Prostate gland (tissue), 2 donors: ENCODE measurements around the gene FHIT. TPM values are rescaled to one million over a fixed set of nuclear protein-coding genes. Genes with fewer than 3 reads are reported as not detected.

Source experiments
- DNase-seq: peaks from one replicate; pipeline ENCODE4 v3.0.0-alpha.2; 2019; ENCODE audit warnings: low spot score
- H3K27ac ChIP-seq, 2 donors: fragments of 200-600 bp; sonication (generic); 2 replicates each; pipeline ENCODE4 v1.5.1; 2017 to 2019
- H3K27me3 ChIP-seq: fragments of 200-600 bp; sonication (generic); replicated peaks from 2 replicates; pipeline ENCODE4 v1.5.1; 2019; ENCODE audit not compliant: insufficient read depth
- H3K36me3 ChIP-seq, 2 donors: fragments of 200-600 bp; sonication (generic); 1 replicate in 1 of 2; 2 replicates in 1 of 2; pipeline versions ENCODE4 v1.5.1 to v1.8.1; 2017 to 2019
- H3K4me1 ChIP-seq: fragments of 200-600 bp; sonication (generic); replicated peaks from 2 replicates; pipeline ENCODE4 v1.5.1; 2019
- H3K4me3 ChIP-seq, 2 donors: fragments of 200-600 bp; sonication (generic); 2 replicates each; pipeline ENCODE4 v1.5.1; 2017 to 2019
- H3K9me3 ChIP-seq: fragments of 200-600 bp; sonication (generic); 2 replicates; pipeline ENCODE4 v1.5.1; 2017
- POLR2A ChIP-seq: fragments of 450-650 bp; IDR thresholded peaks from one replicate; pipeline ENCODE4 v1.6.1; 2016; ENCODE audit warnings: antibody characterized with exemption, mild to moderate bottlenecking
- POLR2AphosphoS5 ChIP-seq: sonication (generic); formaldehyde crosslinking; IDR thresholded peaks from one replicate; pipeline ENCODE4 v1.6.1; 2017; ENCODE audit warnings: antibody characterized with exemption
- WGBS: methylation state at CpG from one replicate; pipeline ENCODE4 v1.1.5; 2018; 5-methylcytosine and 5-hydroxymethylcytosine counted together
- intact Hi-C: fragments of 100-400 bp; cut with DNase I; formaldehyde crosslinking; loops from one replicate; pipeline ENCODE4 v1.14.2; 2022
- total RNA-seq, 2 donors: library from RNA; depleted of rRNA; stranded (reverse); fragments of >200 nt; gene quantifications; one replicate each; pipeline ENCODE4 v1.1.0, GENCODE V29; 2016
- TF ChIP-seq, protein P1 (sequence below), 4 experiments: fragments of 200-600 bp in 2 of 4; fragments of 450-650 bp in 2 of 4; sonication (generic) in 2 of 4; IDR thresholded peaks; 1 replicate in 3 of 4; 2 replicates in 1 of 4; pipeline ENCODE4 v1.5.1; 2016 to 2019; ENCODE audit warnings: antibody characterized with exemption in 4 of 4, mild to moderate bottlenecking in 2 of 4, moderate library complexity in 2 of 4

Gene FHIT
- total RNA-seq, 2 donors from 2014 or later = 6.4 to 10.4 TPM

DNA sequence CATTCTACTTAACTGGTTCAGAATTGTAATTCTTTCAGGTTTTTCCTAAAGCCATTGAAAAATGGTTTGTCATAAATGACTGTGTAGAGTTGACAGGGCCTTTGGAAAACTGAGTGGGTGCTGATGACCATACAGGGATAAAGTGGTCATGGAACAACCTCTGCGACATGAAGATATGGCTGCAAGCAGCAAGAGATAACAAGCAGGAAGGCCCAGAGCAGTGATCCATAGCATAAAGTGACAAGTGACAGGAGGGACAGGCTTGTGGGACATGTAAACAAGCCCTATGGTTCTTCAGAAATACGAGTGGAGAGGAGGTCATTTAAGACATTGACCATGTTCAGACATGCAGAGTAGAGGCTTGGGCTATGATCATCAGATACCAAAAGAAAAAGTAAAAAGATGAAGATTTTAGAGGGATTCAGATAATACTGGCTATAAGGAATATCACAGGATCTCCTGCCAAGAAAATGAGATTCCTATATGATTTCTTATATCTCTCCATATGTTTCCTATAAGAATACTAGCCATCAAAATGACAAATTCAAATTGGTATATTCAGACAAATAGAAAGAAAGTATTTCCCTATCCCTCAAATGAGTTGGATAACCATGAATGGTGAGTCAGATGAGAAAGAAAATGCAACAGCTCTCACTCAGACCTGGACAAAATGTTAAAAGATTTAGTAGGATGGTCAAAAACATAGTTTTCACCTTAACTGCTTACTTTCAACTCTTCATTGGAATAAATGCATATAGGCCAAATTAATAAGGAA, 1373.8 kb downstream of the FHIT start:
- H3K4me3 ChIP-seq = no peak overlapping the region

DNA sequence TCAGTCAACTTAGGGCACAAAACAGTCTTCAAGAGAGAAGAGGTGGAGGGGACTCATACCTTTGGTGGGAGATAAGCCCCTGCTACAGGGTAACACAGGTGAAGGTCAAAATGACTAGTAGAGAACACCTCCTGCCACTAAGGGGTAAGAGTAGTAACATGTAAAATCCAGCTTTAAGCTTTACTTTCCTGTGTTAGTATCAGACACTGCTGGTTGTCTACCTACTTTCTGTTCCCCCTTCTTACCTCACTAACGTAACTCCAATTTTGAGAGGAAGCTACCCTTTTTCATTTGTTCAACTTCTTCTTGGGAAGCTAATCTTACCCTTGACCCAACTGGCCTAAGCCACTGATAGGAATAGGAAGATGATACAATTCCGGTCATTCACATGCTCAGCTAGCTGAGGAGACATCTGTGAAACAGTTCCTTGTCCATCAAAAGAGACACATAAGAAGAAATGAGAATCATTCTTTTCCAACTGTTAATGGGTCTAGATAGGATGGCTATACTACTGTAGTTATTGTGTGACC, 1374.7 kb downstream of the FHIT start:
- H3K36me3 ChIP-seq = no peaks in the 10 kb centered on the region
- intact Hi-C loops = no loop called here

More for the DNA sequence above, 1373.8 kb downstream of the FHIT start:
- H3K36me3 ChIP-seq = no peaks in the 10 kb centered on the region
- DNase-seq = no peak
- intact Hi-C loops = no loop called here
- no peaks in the 10 kb centered on the region for H3K9me3 ChIP-seq
- H3K27me3 ChIP-seq = no peaks in the 10 kb centered on the region
- no peak overlapping the region for H3K27ac ChIP-seq
- WGBS = 83% methylated on average over 2 of the region's 2 CpGs
- TF ChIP-seq, protein P1, sequence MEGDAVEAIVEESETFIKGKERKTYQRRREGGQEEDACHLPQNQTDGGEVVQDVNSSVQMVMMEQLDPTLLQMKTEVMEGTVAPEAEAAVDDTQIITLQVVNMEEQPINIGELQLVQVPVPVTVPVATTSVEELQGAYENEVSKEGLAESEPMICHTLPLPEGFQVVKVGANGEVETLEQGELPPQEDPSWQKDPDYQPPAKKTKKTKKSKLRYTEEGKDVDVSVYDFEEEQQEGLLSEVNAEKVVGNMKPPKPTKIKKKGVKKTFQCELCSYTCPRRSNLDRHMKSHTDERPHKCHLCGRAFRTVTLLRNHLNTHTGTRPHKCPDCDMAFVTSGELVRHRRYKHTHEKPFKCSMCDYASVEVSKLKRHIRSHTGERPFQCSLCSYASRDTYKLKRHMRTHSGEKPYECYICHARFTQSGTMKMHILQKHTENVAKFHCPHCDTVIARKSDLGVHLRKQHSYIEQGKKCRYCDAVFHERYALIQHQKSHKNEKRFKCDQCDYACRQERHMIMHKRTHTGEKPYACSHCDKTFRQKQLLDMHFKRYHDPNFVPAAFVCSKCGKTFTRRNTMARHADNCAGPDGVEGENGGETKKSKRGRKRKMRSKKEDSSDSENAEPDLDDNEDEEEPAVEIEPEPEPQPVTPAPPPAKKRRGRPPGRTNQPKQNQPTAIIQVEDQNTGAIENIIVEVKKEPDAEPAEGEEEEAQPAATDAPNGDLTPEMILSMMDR (IDR thresholded peaks at IDR 0.05) = no peak
- no peak for TF ChIP-seq POLR2AphosphoS5
- no peak for TF ChIP-seq POLR2A
- no peaks in the 10 kb centered on the region for H3K4me1 ChIP-seq

DNA sequence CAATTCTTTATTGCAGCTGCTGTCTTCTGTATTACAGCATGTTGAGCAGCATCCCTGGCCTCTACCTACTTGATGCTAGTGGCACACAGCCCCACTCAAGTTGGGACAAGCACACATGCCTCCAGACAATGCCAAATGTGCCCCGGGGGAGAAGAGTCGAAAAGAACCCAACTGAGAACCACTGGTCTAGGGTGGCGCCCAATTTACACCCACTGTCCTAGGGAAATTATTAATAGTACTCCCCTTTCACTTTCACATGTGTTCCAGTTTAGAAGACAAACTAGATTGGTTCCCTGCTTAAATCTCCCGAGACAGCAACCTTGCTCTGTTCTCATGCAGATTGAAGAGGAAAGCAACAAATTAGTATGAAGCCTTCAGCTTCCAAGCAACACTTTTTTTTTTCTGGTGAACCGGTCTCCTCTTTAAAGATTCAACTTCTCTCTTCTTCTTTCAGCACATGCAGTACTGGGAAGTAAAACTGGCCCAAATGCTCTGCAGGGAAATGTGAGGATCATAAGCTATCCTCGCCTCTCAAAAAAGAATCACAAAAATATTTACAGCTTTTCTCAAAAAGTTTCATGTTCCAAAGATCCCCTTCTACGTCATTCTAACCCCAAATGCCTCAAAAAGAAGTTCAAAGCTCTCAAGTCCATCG, 1377.5 kb downstream of the FHIT start:
- no peak overlapping the region for H3K27ac ChIP-seq
- intact Hi-C loops = no loop called here
- 68% methylated on average over 8 of the region's 8 CpGs for WGBS
- H3K9me3 ChIP-seq = no peaks in the 10 kb centered on the region
- DNase-seq = no peak
- no peaks in the 10 kb centered on the region for H3K4me1 ChIP-seq
- TF ChIP-seq, protein P1 (IDR thresholded peaks at IDR 0.05) = no peak
- no peak for TF ChIP-seq POLR2A
- TF ChIP-seq POLR2AphosphoS5 = no peak
- H3K36me3 ChIP-seq = no peaks in the 10 kb centered on the region
- H3K27me3 ChIP-seq = no peaks in the 10 kb centered on the region
- H3K4me3 ChIP-seq = no peak overlapping the region

More for the DNA sequence above, 1374.7 kb downstream of the FHIT start:
- Histone ChIP-seq H3K27me3 (no peaks in the 10 kb centered on the region), H3K9me3 (no peaks in the 10 kb centered on the region), H3K4me1 (no peaks in the 10 kb centered on the region), H3K27ac (no peak overlapping the region), H3K4me3 (no peak overlapping the region)
- 95% methylated on average over 2 of the region's 2 CpGs for WGBS
- no peak for DNase-seq
- no peak for TF ChIP-seq POLR2A
- no peak for TF ChIP-seq POLR2AphosphoS5
- TF ChIP-seq, protein P1 (IDR thresholded peaks at IDR 0.05) = no peak

DNA sequence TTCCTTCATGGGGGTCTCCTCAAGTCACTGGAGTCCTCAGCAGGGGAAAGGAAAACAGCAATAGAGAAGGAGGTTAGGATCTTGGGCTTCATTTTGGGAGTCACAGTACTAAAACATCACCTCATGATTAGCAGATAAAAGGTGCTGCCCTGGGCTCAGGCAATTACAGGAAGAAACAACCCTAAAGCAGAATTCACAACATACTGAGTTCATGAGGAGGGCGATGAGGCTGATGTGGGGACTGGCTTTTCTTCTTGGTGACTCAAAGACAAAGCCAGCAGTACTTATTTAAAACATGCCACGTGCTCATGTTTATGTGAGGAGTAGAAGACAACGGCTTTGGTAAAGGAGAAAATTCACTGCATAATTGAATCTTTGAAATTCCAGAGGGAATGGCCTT, 1379.1 kb downstream of the FHIT start:
- intact Hi-C loops = no loop called here
- TF ChIP-seq, protein P1 (IDR thresholded peaks at IDR 0.05) = no peak
- TF ChIP-seq POLR2AphosphoS5 (no peak), POLR2A (no peak)
- H3K36me3 ChIP-seq = no peaks in the 10 kb centered on the region
- no peaks in the 10 kb centered on the region for H3K9me3 ChIP-seq
- no peak for DNase-seq
- no peak overlapping the region for H3K4me3 ChIP-seq
- no peaks in the 10 kb centered on the region for H3K4me1 ChIP-seq
- 63% methylated on average over 3 of the region's 3 CpGs for WGBS
- no peaks in the 10 kb centered on the region for H3K27me3 ChIP-seq
- H3K27ac ChIP-seq = no peak overlapping the region
